Measurements from ENCODE around the gene PCDHGA1. TPM values are rescaled to one million over a fixed set of nuclear protein-coding genes. Genes with fewer than 3 reads are reported as not detected.
"Not testable (repeated sequence)": the region's sequence is repeated elsewhere in the genome, so short reads cannot be mapped to it uniquely, and the experiment has no call there.

The PCDHGA1 gene
- total RNA-seq, 4 donors from 2014 or later = 1.7 TPM; not detected in 3

DNA sequence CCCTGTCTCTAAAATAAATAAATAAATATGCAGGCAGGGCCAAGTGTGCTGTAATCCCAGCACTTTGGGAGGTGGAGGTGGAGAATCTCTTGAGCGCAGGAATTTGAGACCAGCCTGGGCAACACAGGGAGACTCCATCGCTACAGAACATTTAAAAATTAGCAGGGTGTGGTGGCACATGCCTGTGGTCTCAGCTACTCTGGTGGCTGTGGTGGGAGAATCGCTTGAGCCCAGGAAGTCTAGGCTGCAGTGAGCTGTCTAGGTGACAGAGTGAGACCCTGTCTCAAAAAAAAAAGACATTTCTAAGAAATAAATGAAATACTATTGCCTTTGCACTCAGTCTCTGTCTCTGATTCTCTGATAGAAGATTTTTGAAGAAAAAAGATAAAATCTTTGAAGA is 81.3 kb downstream of the PCDHGA1 start:
- TF ChIP-seq, protein P1, sequence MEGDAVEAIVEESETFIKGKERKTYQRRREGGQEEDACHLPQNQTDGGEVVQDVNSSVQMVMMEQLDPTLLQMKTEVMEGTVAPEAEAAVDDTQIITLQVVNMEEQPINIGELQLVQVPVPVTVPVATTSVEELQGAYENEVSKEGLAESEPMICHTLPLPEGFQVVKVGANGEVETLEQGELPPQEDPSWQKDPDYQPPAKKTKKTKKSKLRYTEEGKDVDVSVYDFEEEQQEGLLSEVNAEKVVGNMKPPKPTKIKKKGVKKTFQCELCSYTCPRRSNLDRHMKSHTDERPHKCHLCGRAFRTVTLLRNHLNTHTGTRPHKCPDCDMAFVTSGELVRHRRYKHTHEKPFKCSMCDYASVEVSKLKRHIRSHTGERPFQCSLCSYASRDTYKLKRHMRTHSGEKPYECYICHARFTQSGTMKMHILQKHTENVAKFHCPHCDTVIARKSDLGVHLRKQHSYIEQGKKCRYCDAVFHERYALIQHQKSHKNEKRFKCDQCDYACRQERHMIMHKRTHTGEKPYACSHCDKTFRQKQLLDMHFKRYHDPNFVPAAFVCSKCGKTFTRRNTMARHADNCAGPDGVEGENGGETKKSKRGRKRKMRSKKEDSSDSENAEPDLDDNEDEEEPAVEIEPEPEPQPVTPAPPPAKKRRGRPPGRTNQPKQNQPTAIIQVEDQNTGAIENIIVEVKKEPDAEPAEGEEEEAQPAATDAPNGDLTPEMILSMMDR (IDR thresholded peaks at IDR 0.05) = no peak
- TF ChIP-seq POLR2A (IDR thresholded peaks at IDR 0.05) = no peak
- Histone ChIP-seq H3K27ac (no peak overlapping the region), H3K27me3 (no peaks in the 10 kb centered on the region), H3K9me3 (peaks cover 0 to 73% (median 16%) of the 10 kb centered on the region in 4 donors), H3K4me1 (no peaks in the 10 kb centered on the region), H3K36me3 (no peaks in the 10 kb centered on the region), H3K4me3 (no peak overlapping the region)
- no peak for DNase-seq

DNA sequence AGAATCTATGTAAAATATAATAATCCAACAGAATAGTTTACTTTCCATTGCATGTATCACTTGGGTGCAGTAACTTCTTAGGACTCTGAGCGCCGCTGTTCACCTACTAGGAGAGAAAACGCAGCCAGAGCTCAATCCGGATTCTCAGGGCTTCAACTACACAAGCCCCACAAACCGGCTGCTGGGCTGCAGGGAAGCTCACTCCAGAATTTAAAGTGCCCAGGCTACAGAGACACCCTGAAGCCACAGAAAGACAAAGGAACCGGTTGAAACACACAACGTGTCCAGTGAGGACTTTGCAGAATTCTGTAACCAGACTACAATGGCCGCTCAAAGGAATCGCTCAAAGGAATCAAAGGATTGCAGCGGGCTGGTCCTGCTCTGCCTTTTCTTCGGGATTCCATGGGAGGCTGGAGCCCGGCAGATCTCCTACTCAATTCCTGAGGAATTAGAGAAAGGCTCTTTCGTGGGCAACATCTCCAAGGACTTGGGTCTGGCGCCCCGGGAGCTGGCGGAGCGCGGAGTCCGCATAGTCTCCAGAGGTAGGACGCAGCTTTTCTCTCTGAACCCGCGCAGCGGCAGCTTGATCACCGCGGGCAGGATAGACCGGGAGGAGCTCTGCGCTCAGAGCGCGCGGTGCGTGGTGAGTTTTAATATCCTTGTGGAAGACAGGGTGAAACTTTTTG is 82.7 kb downstream of the PCDHGA1 start, which contains the start of gene PCDHGA10:
Gene PCDHGA10 (plus strand): TSS at position 134 of the 686 bp plus-strand sequence. CDS start 189 bp downstream, at position 323.
- H3K4me3 ChIP-seq = peak within 1 kb of the TSS; percentile 24 to 45 (median 36)
- H3K27me3 ChIP-seq = no peaks in the 10 kb centered on the region
- peaks cover 0 to 76% (median 16%) of the 10 kb centered on the region in 4 donors for H3K9me3 ChIP-seq
- DNase-seq = peak in 2 of 3 donors; percentile 57 to 83
- H3K36me3 ChIP-seq = no peaks in the 10 kb centered on the region
- no peak for TF ChIP-seq POLR2A (IDR thresholded peaks at IDR 0.05)
- TF ChIP-seq, protein P1 (IDR thresholded peaks at IDR 0.05) = peak in 4 of 6 experiments; percentile 53 to 64 (median 61)
- H3K27ac ChIP-seq = no peak within 1 kb of the TSS
- H3K4me1 ChIP-seq = no peaks in the 10 kb centered on the region

- Histone ChIP-seq H3K9me3 (peaks cover 0 to 76% (median 18%) of the 10 kb centered on the region in 4 donors), H3K4me3 (peak overlapping the region; percentile 24 to 45 (median 36)), H3K27me3 (no peaks in the 10 kb centered on the region), H3K4me1 (no peaks in the 10 kb centered on the region), H3K36me3 (no peaks in the 10 kb centered on the region), H3K27ac (no peak overlapping the region)
- DNase-seq = no peak
- TF ChIP-seq, protein P1 (IDR thresholded peaks at IDR 0.05) = no peak
- no peak for TF ChIP-seq POLR2A (IDR thresholded peaks at IDR 0.05)
Measured at GRCh38 chr5:141413540-141414069, 83.3 kb downstream of the PCDHGA1 start.

GRCh38 chr5:141414548-141415274 is 84.4 kb downstream of the PCDHGA1 start:
- H3K9me3 ChIP-seq = peaks cover 0 to 76% (median 19%) of the 10 kb centered on the region in 4 donors
- H3K4me1 ChIP-seq, H3K4me3 ChIP-seq, H3K36me3 ChIP-seq, H3K27me3 ChIP-seq, DNase-seq, H3K27ac ChIP-seq: not testable (repeated sequence)

DNA sequence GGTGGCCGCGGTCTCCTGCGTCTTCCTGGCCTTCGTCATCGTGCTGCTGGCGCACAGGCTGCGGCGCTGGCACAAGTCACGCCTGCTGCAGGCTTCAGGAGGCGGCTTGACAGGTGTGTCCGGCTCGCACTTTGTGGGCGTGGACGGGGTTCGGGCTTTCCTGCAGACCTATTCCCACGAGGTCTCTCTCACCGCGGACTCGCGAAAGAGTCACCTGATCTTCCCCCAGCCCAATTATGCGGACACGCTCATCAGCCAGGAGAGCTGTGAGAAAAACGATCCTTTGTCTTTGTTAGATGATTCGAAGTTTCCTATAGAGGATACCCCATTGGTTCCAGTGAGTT is 84.9 kb downstream of the PCDHGA1 start:
- H3K27ac ChIP-seq, H3K4me1 ChIP-seq, H3K36me3 ChIP-seq, DNase-seq, H3K27me3 ChIP-seq, H3K4me3 ChIP-seq: not testable (repeated sequence)
- H3K9me3 ChIP-seq = peaks cover 0 to 76% (median 17%) of the 10 kb centered on the region in 4 donors

- not testable (repeated sequence) for H3K27me3 ChIP-seq, H3K36me3 ChIP-seq, H3K27ac ChIP-seq, H3K4me1 ChIP-seq
- Histone ChIP-seq H3K9me3 (peaks cover 0 to 85% (median 25%) of the 10 kb centered on the region in 4 donors), H3K4me3 (peak within 1 kb of the TSS in 3 of 4 donors; percentile 26 to 41 (median 39))
- TF ChIP-seq, protein P1 (IDR thresholded peaks at IDR 0.05) = peak; percentile 24 to 51 (median 40)
- DNase-seq = peak in 2 of 3 donors; percentile 54 to 80
Measured at GRCh38 chr5:141417494-141418172, 87.3 kb downstream of the PCDHGA1 start, which contains the start of gene PCDHGB7. PCDHGB7 (plus strand) TSS chr5:141417677; CDS start chr5:141417860, 183 bp downstream.
